Measurements from ENCODE around the gene MAPRE2. TPM values are rescaled to one million over a fixed set of nuclear protein-coding genes. Genes with fewer than 3 reads are reported as not detected.
A peak's percentile ranks its signal among the peaks of the same experiment; 100 is the strongest.

MAPRE2 gene
- total RNA-seq, 1 experiment from 2014 or later = 29.4 TPM

DNA sequence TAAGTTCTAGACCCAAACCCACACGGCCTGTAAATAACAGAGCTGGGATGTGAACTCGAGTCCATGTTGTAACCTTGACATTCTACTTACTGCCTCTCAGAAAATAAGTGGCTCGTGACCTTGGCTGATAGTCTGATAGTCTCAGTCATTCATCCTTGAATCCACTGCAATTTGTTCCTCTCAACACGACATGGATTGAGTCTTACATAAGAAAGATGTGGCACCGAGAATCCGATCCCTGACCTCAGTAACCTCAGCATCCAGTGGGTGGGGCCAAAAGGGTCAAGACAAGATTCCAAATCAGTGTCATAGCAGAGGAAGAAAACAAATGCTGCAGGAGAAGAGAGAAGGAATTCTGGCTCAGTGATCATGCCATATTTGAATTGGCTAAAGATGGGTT is 97.6 kb downstream of the MAPRE2 start:
- Mint-ChIP-seq H3K4me1 (peaks cover 20 to 23% of the 10 kb centered on the region in 2 experiments), H3K4me3 (no peak overlapping the region), H3K27me3 (ENCODE audit: low read depth) (peaks cover 2% of the 10 kb centered on the region), H3K27ac (peak overlapping the region in 1 of 3 experiments; percentile 25; a peak in 1 of 7 replicates), H3K9me3 (no peaks in the 10 kb centered on the region), H3K36me3 (ENCODE audit: insufficient read depth in 1 of 3, low read depth in 3 of 3) (peaks cover 11 to 13% (median 12%) of the 10 kb centered on the region in 3 experiments; a peak in 6 of 7 replicates)
- no peak overlapping the region for H2BK5ac ChIP-seq (ENCODE audit: insufficient read length, low read length)
- no peak overlapping the region for H2BK120ac ChIP-seq (ENCODE audit: low read depth, low read length, poor library complexity, severe bottlenecking)
- H3K27ac ChIP-seq (ENCODE audit: insufficient read length, low read depth, low read length) = no peak overlapping the region
- TF ChIP-seq, protein P1, sequence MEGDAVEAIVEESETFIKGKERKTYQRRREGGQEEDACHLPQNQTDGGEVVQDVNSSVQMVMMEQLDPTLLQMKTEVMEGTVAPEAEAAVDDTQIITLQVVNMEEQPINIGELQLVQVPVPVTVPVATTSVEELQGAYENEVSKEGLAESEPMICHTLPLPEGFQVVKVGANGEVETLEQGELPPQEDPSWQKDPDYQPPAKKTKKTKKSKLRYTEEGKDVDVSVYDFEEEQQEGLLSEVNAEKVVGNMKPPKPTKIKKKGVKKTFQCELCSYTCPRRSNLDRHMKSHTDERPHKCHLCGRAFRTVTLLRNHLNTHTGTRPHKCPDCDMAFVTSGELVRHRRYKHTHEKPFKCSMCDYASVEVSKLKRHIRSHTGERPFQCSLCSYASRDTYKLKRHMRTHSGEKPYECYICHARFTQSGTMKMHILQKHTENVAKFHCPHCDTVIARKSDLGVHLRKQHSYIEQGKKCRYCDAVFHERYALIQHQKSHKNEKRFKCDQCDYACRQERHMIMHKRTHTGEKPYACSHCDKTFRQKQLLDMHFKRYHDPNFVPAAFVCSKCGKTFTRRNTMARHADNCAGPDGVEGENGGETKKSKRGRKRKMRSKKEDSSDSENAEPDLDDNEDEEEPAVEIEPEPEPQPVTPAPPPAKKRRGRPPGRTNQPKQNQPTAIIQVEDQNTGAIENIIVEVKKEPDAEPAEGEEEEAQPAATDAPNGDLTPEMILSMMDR (conservative IDR thresholded peaks at IDR 0.05) = no peak
- H3K4ac ChIP-seq (ENCODE audit: low read depth, low read length) = no peak overlapping the region
- no peaks in the 10 kb centered on the region for H4K20me1 ChIP-seq (ENCODE audit: control insufficient read depth, insufficient read depth, insufficient read length)
- no peak overlapping the region for H3K18ac ChIP-seq (ENCODE audit: insufficient read length, low read depth, low read length)
- H4K91ac ChIP-seq (ENCODE audit: insufficient read length, low read depth, low read length) = no peak overlapping the region
- no peaks in the 10 kb centered on the region for H3K79me1 ChIP-seq (ENCODE audit: insufficient read depth, low read depth, low read length, poor library complexity, severe bottlenecking)
- H3K4me2 ChIP-seq (ENCODE audit: insufficient read depth, insufficient read length, low read length) = no peak overlapping the region
- H2AFZ ChIP-seq (ENCODE audit: low read length) = no peak overlapping the region
- H3K23me2 ChIP-seq (ENCODE audit: insufficient read length, low read depth, low read length, poor library complexity, severe bottlenecking) = no peaks in the 10 kb centered on the region
- WGBS (ENCODE audit: extremely low coverage, insufficient read length, low lambda C conversion rate) = no CpG with 5 or more reads among the region's 6 CpGs
- no peak overlapping the region for H3K56ac ChIP-seq (ENCODE audit: insufficient read length, low read depth, low read length)
- no peaks in the 10 kb centered on the region for H3K79me2 ChIP-seq (ENCODE audit: insufficient read depth, low read length)
- DNase-seq = no peak
- H2BK12ac ChIP-seq (ENCODE audit: insufficient read length, low read depth, low read length) = no peak overlapping the region
- H2BK15ac ChIP-seq (ENCODE audit: low read depth, low read length) = no peak overlapping the region
- H3K23ac ChIP-seq (ENCODE audit: insufficient read length, low read depth, low read length) = no peak overlapping the region
- no peak overlapping the region for H4K8ac ChIP-seq (replicated peaks; ENCODE audit: insufficient read length, low read depth, low read length)
- no peaks in the 10 kb centered on the region for H3K9me3 ChIP-seq (ENCODE audit: control insufficient read depth, low read depth, low read length)
- H3K14ac ChIP-seq (ENCODE audit: insufficient read depth, low read length) = no peak overlapping the region
- H3T11ph ChIP-seq (ENCODE audit: low read length) = no peak overlapping the region
- no peak overlapping the region for H2AK5ac ChIP-seq (ENCODE audit: insufficient read length, low read length)
- peaks cover 2% of the 10 kb centered on the region; the same call in 1 of the 2 replicates for H3K4me1 ChIP-seq (ENCODE audit: insufficient read depth, low read length)
- no peak overlapping the region for H2BK20ac ChIP-seq (ENCODE audit: low read depth, low read length, poor library complexity, severe bottlenecking)
- H3K27me3 ChIP-seq (ENCODE audit: insufficient read depth, low read length) = no peaks in the 10 kb centered on the region
- no peak overlapping the region for H3K9ac ChIP-seq (ENCODE audit: extremely low read depth, insufficient read length, low read length)
- H4K5ac ChIP-seq (ENCODE audit: insufficient read length, low read depth, low read length) = no peak overlapping the region

Measured in H9 (cell line).